ENCODE data around the gene LTBP1. TPM values are rescaled to one million over a fixed set of nuclear protein-coding genes. Genes with fewer than 3 reads are reported as not detected.

The LTBP1 gene
- total and polyA plus RNA-seq, 5 donors from 2014 or later, result 3.7 TPM; not detected in 4

DNA sequence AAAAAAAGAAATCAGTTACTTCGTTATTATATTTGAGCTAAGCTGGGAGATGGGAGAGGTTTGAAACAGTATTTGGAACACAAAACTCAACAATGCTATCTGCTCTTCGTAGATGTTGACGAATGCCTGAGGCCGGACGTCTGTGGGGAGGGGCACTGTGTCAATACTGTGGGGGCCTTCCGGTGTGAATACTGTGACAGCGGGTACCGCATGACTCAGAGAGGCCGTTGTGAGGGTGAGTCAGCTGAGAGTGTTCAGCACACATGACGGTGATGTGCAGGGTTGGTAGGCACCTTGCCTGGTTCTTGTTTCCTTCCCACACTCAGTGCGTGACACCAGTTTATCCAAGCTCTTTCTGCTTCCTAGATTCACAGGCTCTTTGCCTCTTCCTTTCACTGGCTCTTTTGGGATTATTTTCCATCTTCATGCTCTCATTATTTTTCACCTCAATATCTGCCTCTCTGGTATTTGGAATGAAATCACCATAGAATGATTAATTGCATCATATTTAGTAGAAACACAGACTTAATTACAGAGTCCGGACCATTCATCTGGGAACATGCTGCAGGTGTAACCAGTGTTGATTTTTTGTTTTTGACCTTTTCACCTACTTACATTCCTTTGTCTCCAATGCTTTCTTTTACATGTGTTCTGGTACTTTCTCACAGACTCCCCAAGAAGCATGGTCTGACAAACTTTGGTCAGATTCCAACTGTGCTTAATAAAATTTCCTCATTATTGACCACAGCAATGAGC is 329.1 kb downstream of the LTBP1 start:
- DNase-seq, result peak; percentile 2 to 24 (median 3)
- H3K9me3 ChIP-seq (ENCODE audit: control insufficient read depth in 2 of 2, low read length in 2 of 2), result no peaks in the 10 kb centered on the region
- H3K4me1 Mint-ChIP-seq, result peaks cover 0 to 16% (median 4%) of the 10 kb centered on the region in 4 donors
- H3K4me3 ChIP-seq (ENCODE audit: low read depth, low read length), result no peak overlapping the region
- peaks cover 2% of the 10 kb centered on the region for H3K27me3 ChIP-seq (ENCODE audit: control insufficient read depth, insufficient read depth, low read length)
- H3K4me1 ChIP-seq (ENCODE audit: control insufficient read depth, insufficient read depth, low read length, poor library complexity, severe bottlenecking), result no peaks in the 10 kb centered on the region
- H3K4me3 Mint-ChIP-seq, result no peak overlapping the region
- no peaks in the 10 kb centered on the region for H3K36me3 Mint-ChIP-seq
- H3K27me3 Mint-ChIP-seq, result peaks cover 15% of the 10 kb centered on the region
- H3K9me3 Mint-ChIP-seq, result peaks cover 0 to 2% (median 0%) of the 10 kb centered on the region in 7 donors
- no peak overlapping the region for H3K27ac Mint-ChIP-seq
- no peaks in the 10 kb centered on the region for H3K36me3 ChIP-seq (ENCODE audit: control insufficient read depth, insufficient read depth, low read length)
- ATAC-seq (ENCODE audit: low read depth in 2 of 2), result peak; percentile 63 to 72
- no peak overlapping the region for H3K27ac ChIP-seq (ENCODE audit: insufficient read depth, low read length, poor library complexity, severe bottlenecking)

DNA sequence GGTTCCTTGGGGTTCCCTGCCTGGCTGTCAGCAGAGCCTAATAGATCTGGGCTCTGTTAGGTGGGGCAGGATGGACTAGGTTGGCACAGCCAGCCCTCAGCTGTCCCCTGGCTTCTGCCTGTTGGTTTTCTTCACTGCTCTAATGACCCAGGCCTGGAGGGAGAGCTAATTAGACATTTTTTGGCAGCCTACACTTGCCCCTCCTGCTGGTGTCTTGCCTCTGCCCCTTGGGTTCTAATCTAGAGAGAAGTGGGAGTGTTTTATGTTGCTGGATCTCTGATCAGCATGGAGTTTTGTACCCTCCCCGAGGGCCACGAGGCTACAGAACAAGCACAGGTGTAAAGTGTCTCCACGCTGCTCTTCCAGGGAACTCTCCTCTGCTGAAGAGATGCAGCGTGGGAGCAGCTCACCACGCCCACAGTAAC is 330.3 kb downstream of the LTBP1 start:
- Mint-ChIP-seq H3K27ac (peak overlapping the region in 1 of 3 donors; percentile 43), H3K27me3 (peaks cover 15% of the 10 kb centered on the region), H3K4me1 (peaks cover 0 to 10% (median 1%) of the 10 kb centered on the region in 4 donors), H3K4me3 (no peak overlapping the region), H3K9me3 (peaks cover 0 to 2% (median 0%) of the 10 kb centered on the region in 7 donors), H3K36me3 (no peaks in the 10 kb centered on the region)
- no peaks in the 10 kb centered on the region for H3K4me1 ChIP-seq (ENCODE audit: control insufficient read depth, insufficient read depth, low read length, poor library complexity, severe bottlenecking)
- ATAC-seq (ENCODE audit: low read depth in 2 of 2), result no peak
- no peak overlapping the region for H3K27ac ChIP-seq (ENCODE audit: insufficient read depth, low read length, poor library complexity, severe bottlenecking)
- no peak for DNase-seq
- no peaks in the 10 kb centered on the region for H3K36me3 ChIP-seq (ENCODE audit: control insufficient read depth, insufficient read depth, low read length)
- no peaks in the 10 kb centered on the region for H3K9me3 ChIP-seq (ENCODE audit: control insufficient read depth in 2 of 2, low read length in 2 of 2)
- H3K27me3 ChIP-seq (ENCODE audit: control insufficient read depth, insufficient read depth, low read length), result peaks cover 2% of the 10 kb centered on the region
- H3K4me3 ChIP-seq (ENCODE audit: low read depth, low read length), result no peak overlapping the region

DNA sequence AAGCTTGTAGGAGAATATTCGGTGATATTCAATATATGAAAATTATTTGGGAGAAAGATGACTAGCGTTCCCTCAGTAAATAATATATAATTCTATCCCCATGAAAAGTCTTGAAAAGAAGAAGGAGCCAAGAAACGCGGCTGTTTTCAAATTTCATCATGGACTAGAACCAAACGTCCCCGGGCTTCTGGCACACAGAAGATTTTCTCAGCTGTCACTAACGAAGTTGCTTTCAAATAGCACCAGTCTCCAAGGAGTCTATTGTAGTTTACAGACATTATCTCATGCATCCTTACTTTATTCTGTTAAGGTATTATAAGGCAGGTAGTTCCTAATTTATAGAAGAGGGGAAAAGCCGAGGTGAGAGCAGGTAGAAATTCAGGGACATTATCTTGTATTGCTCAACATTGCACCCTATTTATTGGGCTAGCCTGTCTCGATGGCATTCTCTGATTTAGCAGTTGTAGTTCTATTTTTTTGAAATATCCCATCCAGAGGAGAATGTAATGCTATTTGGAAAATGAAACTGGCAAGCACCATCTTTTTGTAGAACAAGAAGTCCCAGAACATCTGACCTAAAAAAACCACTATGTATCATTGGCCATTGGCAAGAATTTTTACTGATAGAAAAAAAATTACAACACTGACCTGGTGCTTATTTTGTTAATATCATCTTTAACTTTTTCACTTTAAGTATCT is 331.6 kb downstream of the LTBP1 start:
- Histone ChIP-seq H3K4me3 (ENCODE audit: low read depth, low read length) (no peak overlapping the region), H3K9me3 (ENCODE audit: control insufficient read depth in 2 of 2, low read length in 2 of 2) (no peaks in the 10 kb centered on the region), H3K4me1 (ENCODE audit: control insufficient read depth, insufficient read depth, low read length, poor library complexity, severe bottlenecking) (no peaks in the 10 kb centered on the region), H3K27ac (ENCODE audit: insufficient read depth, low read length, poor library complexity, severe bottlenecking) (no peak overlapping the region), H3K36me3 (ENCODE audit: control insufficient read depth, insufficient read depth, low read length) (no peaks in the 10 kb centered on the region), H3K27me3 (ENCODE audit: control insufficient read depth, insufficient read depth, low read length) (peaks cover 2% of the 10 kb centered on the region)
- Mint-ChIP-seq H3K4me1 (peaks cover 0 to 7% (median 0%) of the 10 kb centered on the region in 4 donors), H3K36me3 (no peaks in the 10 kb centered on the region), H3K27ac (no peak overlapping the region), H3K9me3 (peaks cover 0 to 2% (median 0%) of the 10 kb centered on the region in 7 donors), H3K27me3 (peaks cover 15% of the 10 kb centered on the region), H3K4me3 (no peak overlapping the region)
- no peak for DNase-seq
- no peak for ATAC-seq (ENCODE audit: low read depth in 2 of 2)

DNA sequence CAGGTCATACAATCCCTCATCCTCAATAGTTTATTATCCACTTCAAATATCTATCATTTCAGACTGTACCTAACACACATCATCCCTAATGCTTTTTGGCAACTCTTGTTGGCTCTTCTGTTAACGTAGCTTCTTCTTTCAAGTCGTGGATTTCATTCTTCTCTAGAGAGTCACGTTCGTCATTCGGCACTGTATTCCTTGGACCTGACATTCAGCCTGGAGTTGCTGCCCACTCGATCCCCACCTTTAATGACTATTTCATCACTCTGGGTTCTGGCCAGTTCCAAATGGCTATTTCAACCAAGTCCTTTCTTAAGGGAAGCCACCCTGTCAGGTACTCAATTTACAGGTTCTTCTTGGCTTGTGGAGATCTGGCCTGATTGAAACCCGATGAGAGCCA is 337.5 kb downstream of the LTBP1 start:
- no peaks in the 10 kb centered on the region for H3K36me3 Mint-ChIP-seq
- Histone ChIP-seq H3K4me1 (ENCODE audit: control insufficient read depth, insufficient read depth, low read length, poor library complexity, severe bottlenecking) (no peaks in the 10 kb centered on the region), H3K9me3 (ENCODE audit: control insufficient read depth in 2 of 2, low read length in 2 of 2) (no peaks in the 10 kb centered on the region), H3K27ac (ENCODE audit: insufficient read depth, low read length, poor library complexity, severe bottlenecking) (no peak overlapping the region), H3K36me3 (ENCODE audit: control insufficient read depth, insufficient read depth, low read length) (no peaks in the 10 kb centered on the region), H3K4me3 (ENCODE audit: low read depth, low read length) (no peak overlapping the region), H3K27me3 (ENCODE audit: control insufficient read depth, insufficient read depth, low read length) (peaks cover 4% of the 10 kb centered on the region)
- H3K27me3 Mint-ChIP-seq, result peaks cover 11% of the 10 kb centered on the region
- peaks cover 0 to 6% (median 0%) of the 10 kb centered on the region in 7 donors for H3K9me3 Mint-ChIP-seq
- ATAC-seq (ENCODE audit: low read depth in 2 of 2) (no peak), DNase-seq (no peak)
- H3K27ac Mint-ChIP-seq, result no peak overlapping the region
- no peak overlapping the region for H3K4me3 Mint-ChIP-seq
- no peaks in the 10 kb centered on the region for H3K4me1 Mint-ChIP-seq

DNA sequence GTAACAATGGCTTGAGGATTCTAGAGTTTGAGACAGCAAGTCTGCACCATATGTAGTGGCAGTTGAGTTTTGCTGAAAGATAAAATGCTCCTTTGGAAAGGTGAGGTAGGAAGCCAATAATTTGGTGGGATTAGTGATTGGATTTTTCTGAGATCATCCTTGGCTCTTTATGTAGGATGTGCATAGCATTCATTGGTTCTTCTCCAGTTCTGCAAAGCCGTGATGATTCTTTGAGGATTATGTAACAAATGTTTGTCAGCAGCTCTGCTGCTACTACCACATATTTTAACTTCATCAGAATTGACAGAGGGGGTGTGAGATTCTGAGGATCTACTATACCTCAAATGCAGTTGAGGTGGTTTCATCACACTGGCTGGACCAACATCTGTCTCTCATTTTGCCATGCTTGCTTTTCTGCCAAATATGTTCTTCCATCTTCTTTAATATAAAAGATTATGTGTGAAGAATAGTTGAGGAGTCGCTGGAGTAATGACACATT is 340.8 kb downstream of the LTBP1 start:
- no peaks in the 10 kb centered on the region for H3K36me3 ChIP-seq (ENCODE audit: control insufficient read depth, insufficient read depth, low read length)
- Mint-ChIP-seq H3K4me1 (no peaks in the 10 kb centered on the region), H3K27ac (no peak overlapping the region), H3K4me3 (no peak overlapping the region), H3K27me3 (peaks cover 22% of the 10 kb centered on the region), H3K36me3 (no peaks in the 10 kb centered on the region), H3K9me3 (peaks cover 0 to 6% (median 0%) of the 10 kb centered on the region in 7 donors)
- H3K9me3 ChIP-seq (ENCODE audit: control insufficient read depth in 2 of 2, low read length in 2 of 2), result no peaks in the 10 kb centered on the region
- ATAC-seq (ENCODE audit: low read depth in 2 of 2) (no peak), DNase-seq (no peak)
- H3K4me1 ChIP-seq (ENCODE audit: control insufficient read depth, insufficient read depth, low read length, poor library complexity, severe bottlenecking), result no peaks in the 10 kb centered on the region
- H3K4me3 ChIP-seq (ENCODE audit: low read depth, low read length), result no peak overlapping the region
- H3K27ac ChIP-seq (ENCODE audit: insufficient read depth, low read length, poor library complexity, severe bottlenecking), result no peak overlapping the region
- peaks cover 4% of the 10 kb centered on the region for H3K27me3 ChIP-seq (ENCODE audit: control insufficient read depth, insufficient read depth, low read length)

DNA sequence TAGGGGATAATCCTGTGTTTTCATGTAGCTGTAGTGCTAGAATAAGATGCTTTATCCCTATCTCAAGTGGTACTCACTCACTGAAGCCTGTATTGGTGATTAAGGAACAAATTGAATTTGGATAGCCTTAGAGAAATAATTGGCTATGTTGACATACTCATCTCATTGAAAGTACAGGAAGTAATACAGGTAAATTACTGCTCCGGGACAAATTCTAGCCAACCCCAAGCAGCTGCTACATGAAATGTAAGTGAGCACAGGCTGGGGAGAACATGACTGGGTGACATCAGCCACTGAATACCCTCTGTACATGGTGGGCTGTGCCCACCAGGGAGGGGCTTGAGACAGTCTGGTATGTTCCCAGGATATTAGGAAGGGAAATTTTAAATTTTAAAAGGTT is 341.3 kb downstream of the LTBP1 start:
- Histone ChIP-seq H3K27ac (ENCODE audit: insufficient read depth, low read length, poor library complexity, severe bottlenecking) (no peak overlapping the region), H3K4me3 (ENCODE audit: low read depth, low read length) (no peak overlapping the region), H3K27me3 (ENCODE audit: control insufficient read depth, insufficient read depth, low read length) (peaks cover 4% of the 10 kb centered on the region), H3K9me3 (ENCODE audit: control insufficient read depth in 2 of 2, low read length in 2 of 2) (no peaks in the 10 kb centered on the region), H3K4me1 (ENCODE audit: control insufficient read depth, insufficient read depth, low read length, poor library complexity, severe bottlenecking) (no peaks in the 10 kb centered on the region), H3K36me3 (ENCODE audit: control insufficient read depth, insufficient read depth, low read length) (no peaks in the 10 kb centered on the region)
- Mint-ChIP-seq H3K27me3 (peaks cover 22% of the 10 kb centered on the region), H3K9me3 (peaks cover 0 to 6% (median 1%) of the 10 kb centered on the region in 7 donors), H3K36me3 (no peaks in the 10 kb centered on the region), H3K4me3 (no peak overlapping the region), H3K27ac (no peak overlapping the region), H3K4me1 (no peaks in the 10 kb centered on the region)
- DNase-seq (no peak), ATAC-seq (ENCODE audit: low read depth in 2 of 2) (no peak)

DNA sequence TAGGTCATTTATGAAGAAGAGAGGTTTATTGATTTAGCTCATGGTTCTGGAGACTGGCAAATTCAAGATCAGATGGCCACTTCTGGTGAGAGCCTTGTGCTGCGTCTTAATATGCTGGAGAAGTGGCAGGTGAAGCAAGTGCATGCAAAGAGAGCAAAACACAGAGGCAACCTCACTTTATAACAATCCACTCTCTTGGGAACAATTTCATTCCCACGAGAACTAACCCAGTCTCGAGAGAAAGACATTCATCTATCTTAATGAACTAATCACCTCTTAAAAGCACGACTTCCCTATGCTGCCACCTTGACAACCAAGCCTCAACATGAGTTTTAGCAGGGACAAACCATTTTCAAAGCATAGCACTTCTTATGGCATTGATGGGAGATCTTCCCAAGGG is 343.2 kb downstream of the LTBP1 start:
- ATAC-seq (ENCODE audit: low read depth in 2 of 2) (no peak), DNase-seq (no peak)
- Histone ChIP-seq H3K36me3 (ENCODE audit: control insufficient read depth, insufficient read depth, low read length) (no peaks in the 10 kb centered on the region), H3K27me3 (ENCODE audit: control insufficient read depth, insufficient read depth, low read length) (peaks cover 4% of the 10 kb centered on the region), H3K9me3 (ENCODE audit: control insufficient read depth in 2 of 2, low read length in 2 of 2) (no peaks in the 10 kb centered on the region), H3K27ac (ENCODE audit: insufficient read depth, low read length, poor library complexity, severe bottlenecking) (no peak overlapping the region), H3K4me1 (ENCODE audit: control insufficient read depth, insufficient read depth, low read length, poor library complexity, severe bottlenecking) (no peaks in the 10 kb centered on the region), H3K4me3 (ENCODE audit: low read depth, low read length) (no peak overlapping the region)
- no peak overlapping the region for H3K27ac Mint-ChIP-seq
- peaks cover 0 to 6% (median 1%) of the 10 kb centered on the region in 7 donors for H3K9me3 Mint-ChIP-seq
- no peak overlapping the region for H3K4me3 Mint-ChIP-seq
- H3K27me3 Mint-ChIP-seq, result peaks cover 22% of the 10 kb centered on the region
- H3K36me3 Mint-ChIP-seq, result no peaks in the 10 kb centered on the region
- no peaks in the 10 kb centered on the region for H3K4me1 Mint-ChIP-seq
